PC-3 (cell line): ENCODE results near the gene PICALM.

Experiments
- CTCF ChIP-seq: fragments of 300-600 bp; sonication (generic); conservative IDR thresholded peaks from 2 replicates; pipeline ENCODE4 v1.5.1; 2017; ENCODE audit warnings: antibody characterized with exemption, low read depth, mild to moderate bottlenecking, low read length
- EZH2 ChIP-seq: fragments of 300-600 bp; sonication (generic); IDR thresholded peaks from one replicate; pipeline ENCODE4 v1.6.1; 2017; ENCODE audit warnings: antibody characterized with exemption, mild to moderate bottlenecking, low read length; ENCODE audit not compliant: unreplicated experiment
- EZH2phosphoT487 ChIP-seq: fragments of 300-600 bp; sonication (generic); IDR thresholded peaks from 2 replicates; pipeline ENCODE4 v1.6.1; 2018; ENCODE audit warnings: mild to moderate bottlenecking, antibody characterized with exemption, low read length, borderline replicate concordance

GRCh38 chr11:85922367-85922766 is 146.5 kb downstream of the PICALM start:
- TF ChIP-seq CTCF (no peak), EZH2 (no peak), EZH2phosphoT487 (no peak)
